Liver (tissue), 3 donors: Measurements from ENCODE around the gene GRIP1.

ENCODE experiments used
- CTCF ChIP-seq: fragments of 150-350 bp; IDR thresholded peaks from 2 replicates; pipeline ENCODE4 v1.5.1; 2017; ENCODE audit warnings: improper control_type of control experiment, low read depth, low read length; ENCODE audit not compliant: missing input control
- EGR1 ChIP-seq, 2 donors: IDR thresholded peaks; 2 replicates each; pipeline ENCODE4 v1.6.1; 2016 to 2018; ENCODE audit warnings: antibody characterized with exemption in 2 of 2, low read depth in 2 of 2
- GABPA ChIP-seq, 2 donors: IDR thresholded peaks in 1 of 2; conservative IDR thresholded peaks in 1 of 2; 2 replicates each; pipeline ENCODE4 v1.6.1; 2016; ENCODE audit warnings: antibody characterized with exemption in 2 of 2, mild to moderate bottlenecking in 1 of 2, moderate library complexity in 1 of 2
- HNF4A ChIP-seq, 2 donors: conservative IDR thresholded peaks; 2 replicates each; pipeline ENCODE4 v1.6.1; 2016; ENCODE audit warnings: antibody characterized with exemption in 2 of 2, mild to moderate bottlenecking in 2 of 2
- MAX ChIP-seq: IDR thresholded peaks from 2 replicates; pipeline ENCODE4 v1.6.1; 2016; ENCODE audit warnings: antibody characterized with exemption
- RAD21 ChIP-seq, 2 donors: IDR thresholded peaks; 2 replicates each; pipeline ENCODE4 v1.6.1; 2016; ENCODE audit warnings: antibody characterized with exemption in 2 of 2, mild to moderate bottlenecking in 2 of 2
- REST ChIP-seq: IDR thresholded peaks from 2 replicates; pipeline ENCODE4 v1.6.1; 2016; ENCODE audit warnings: antibody characterized with exemption, mild to moderate bottlenecking
- TAF1 ChIP-seq: conservative IDR thresholded peaks from 2 replicates; pipeline ENCODE4 v1.6.1; 2016; ENCODE audit warnings: antibody characterized with exemption, mild to moderate bottlenecking
- donor health status: healthy.
- donor health status: healthy.

GRCh38 chr12:66667906-66668305 lies 11.0 kb downstream of the GRIP1 start:
- TF ChIP-seq HNF4A (conservative IDR thresholded peaks at IDR 0.05) (no peak), CTCF (no peak), MAX (no peak), REST (no peak), RAD21 (IDR thresholded peaks at IDR 0.05) (no peak), GABPA (IDR thresholded peaks at IDR 0.05 in 1 of 2, conservative IDR thresholded peaks at IDR 0.05 in 1 of 2) (no peak), EGR1 (IDR thresholded peaks at IDR 0.05; ENCODE audit: low read depth in 2 of 2) (no peak), TAF1 (no peak)
